DMS153 treated with DMSO at 0.1 percent for 48 hours (cell line): ENCODE measurements around the gene NSG2.

Experiments used
- DNase-seq: peaks from one replicate; lab custom pipeline; 2025; ENCODE audit not compliant: unreplicated experiment; lab: John Stamatoyannopoulos, UW

Gene NSG2

GRCh38 chr5:174045470-174046025, at the start of gene NSG2:
NSG2 (plus strand) TSS chr5:174045706; CDS start chr5:174046756, 1,050 bp downstream.
- peak; percentile 59 for DNase-seq

- DNase-seq = no peak
Measured at GRCh38 chr5:173997331-173997730, 48.2 kb upstream of the NSG2 start.

GRCh38 chr5:173998531-173998930, 47.0 kb upstream of the NSG2 start:
- DNase-seq = no peak

DNA sequence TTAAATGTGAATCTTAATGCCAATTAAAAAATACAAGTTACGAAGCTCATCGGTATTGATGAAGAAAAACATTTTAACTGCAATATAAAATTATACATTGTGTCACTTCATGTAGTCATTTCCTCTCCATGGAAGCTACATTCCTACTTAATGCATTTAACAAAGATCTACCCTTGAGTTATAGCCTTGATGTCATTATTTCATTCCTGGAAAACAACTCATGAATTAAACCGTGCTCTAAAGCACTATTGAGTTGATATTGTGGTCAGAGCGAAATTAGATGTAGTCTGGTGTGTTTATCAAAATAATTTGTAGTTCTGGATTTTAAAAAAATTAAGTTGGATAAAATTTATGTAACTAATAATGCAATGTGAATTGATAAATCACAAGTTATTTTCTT, 45.4 kb upstream of the NSG2 start:
- no peak for DNase-seq

- DNase-seq = no peak
Measured at GRCh38 chr5:174003795-174004194, 41.7 kb upstream of the NSG2 start.

DNA sequence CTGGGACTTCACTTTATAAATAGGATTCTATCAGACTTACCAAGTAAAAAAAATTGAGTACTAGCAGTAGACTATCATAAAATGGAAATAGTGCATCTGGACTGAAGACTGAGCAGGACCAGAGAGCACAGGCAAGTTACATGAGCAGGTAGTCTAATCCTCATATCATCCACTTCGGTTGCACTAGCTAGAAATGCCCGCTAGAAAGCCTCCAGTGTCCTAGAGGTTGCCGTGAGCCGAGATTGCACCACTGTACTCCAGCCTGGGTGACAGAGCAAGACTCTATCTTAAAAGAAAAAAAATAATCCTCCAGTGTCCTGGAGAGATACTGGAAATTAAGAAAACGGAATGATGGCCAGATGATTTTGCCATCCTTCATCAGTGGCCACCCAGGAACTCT, 36.6 kb upstream of the NSG2 start:
- DNase-seq = no peak

- no peak for DNase-seq
Measured at GRCh38 chr5:174010365-174010764, 35.1 kb upstream of the NSG2 start.

DNA sequence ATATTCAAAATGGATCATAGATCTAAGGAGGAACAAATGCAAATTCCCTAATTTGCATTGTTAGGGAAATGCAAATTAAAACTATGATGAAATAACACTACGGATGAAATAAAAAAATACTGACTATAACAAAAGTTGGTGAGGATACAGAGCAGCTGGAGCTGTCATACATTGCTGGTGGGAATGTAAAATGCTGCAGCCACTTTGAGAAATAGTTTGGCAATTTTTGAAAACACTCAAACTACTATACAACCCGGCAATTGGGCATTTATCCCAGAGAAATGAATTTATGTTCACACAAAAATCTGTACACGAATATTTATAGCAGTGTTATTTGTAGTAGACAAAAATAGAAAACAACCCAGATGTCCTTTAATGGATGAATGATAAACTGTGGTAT, 34.1 kb upstream of the NSG2 start:
- no peak for DNase-seq

- DNase-seq = peak; percentile 49
Measured at GRCh38 chr5:174020069-174020927, 25.2 kb upstream of the NSG2 start.

GRCh38 chr5:174020928-174021304, 24.6 kb upstream of the NSG2 start:
- DNase-seq = no peak

- DNase-seq = no peak
Measured at GRCh38 chr5:174022384-174023095, 23.0 kb upstream of the NSG2 start.

- DNase-seq = no peak
Measured at GRCh38 chr5:174030286-174030685, 15.2 kb upstream of the NSG2 start.

DNA sequence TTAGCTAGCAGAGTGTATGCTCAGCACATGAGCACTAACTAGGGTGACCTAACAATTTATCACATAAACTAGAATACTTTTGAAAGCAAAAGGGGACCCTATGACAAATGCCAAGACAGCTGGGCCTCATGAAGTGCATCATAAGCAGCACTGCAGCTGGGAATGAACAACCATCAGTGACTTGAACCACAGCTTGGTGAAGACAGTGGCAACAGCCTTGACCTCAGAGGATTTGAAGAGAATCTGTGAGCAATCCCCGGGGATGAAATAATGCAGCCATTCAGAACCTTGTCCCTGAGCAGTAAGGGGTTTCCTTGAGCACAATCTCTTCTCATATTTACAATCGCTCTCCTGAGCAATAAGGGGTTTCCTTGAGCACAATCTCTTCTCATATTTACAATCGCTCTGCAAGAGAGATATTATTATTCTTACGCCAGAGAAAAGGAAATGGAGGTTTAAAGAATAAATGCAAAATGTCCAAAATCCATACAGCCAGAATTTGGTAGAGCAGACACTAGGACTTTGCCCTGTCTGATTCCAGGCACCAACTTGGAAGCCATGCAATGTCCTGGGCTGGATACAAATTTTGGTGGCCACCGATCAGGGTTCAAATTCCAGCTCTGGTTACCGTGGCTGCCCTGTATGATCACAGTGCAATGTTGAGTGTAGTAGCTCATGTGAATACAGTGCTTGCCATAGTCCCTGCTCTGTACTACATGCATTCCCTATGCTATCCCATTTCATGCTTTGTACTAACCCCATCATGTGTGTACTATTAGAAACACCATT, 846 bp upstream of the NSG2 start:
- no peak for DNase-seq

DNA sequence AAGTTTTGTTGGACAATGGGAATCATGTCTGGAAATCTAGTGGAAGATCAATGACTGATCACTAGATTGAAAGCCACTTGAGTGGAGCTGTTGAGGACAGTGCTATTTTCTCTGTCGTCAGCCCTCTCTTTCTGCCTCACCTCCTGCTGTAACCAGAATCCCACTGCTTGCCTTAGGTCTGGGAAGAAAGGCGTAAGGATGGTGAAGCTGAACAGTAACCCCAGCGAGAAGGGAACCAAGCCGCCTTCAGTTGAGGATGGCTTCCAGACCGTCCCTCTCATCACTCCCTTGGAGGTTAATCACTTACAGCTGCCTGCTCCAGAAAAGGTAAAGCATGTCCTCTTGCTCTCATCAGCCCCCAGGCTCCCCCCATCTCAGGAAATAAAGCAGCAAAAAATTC, 1.1 kb downstream of the NSG2 start:
- DNase-seq = no peak

- DNase-seq = no peak
Measured at GRCh38 chr5:174047472-174048099, 2.1 kb downstream of the NSG2 start.

DNA sequence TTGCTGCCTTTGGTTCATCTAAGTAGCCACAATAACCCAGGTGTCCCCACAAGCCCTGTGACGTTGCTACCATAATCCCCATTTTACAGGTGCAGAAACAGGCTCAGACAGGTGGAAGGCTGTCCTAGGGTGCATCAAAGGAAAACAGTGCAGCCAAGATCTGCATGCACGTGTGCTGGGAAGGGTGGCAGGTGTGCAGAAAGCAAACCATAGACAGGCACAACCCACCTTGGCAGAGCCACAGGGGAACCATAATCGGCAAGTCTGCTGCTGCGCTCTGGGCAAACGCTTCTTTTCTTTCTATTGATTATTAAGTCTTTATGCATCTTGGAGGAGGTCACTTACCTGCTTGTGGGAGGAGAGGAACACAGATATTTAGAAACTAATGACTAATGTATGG, 7.1 kb downstream of the NSG2 start:
- DNase-seq = no peak

GRCh38 chr5:174053905-174054304, 8.4 kb downstream of the NSG2 start:
- DNase-seq = no peak

- DNase-seq = no peak
Measured at GRCh38 chr5:174056064-174056847, 10.8 kb downstream of the NSG2 start.

DNA sequence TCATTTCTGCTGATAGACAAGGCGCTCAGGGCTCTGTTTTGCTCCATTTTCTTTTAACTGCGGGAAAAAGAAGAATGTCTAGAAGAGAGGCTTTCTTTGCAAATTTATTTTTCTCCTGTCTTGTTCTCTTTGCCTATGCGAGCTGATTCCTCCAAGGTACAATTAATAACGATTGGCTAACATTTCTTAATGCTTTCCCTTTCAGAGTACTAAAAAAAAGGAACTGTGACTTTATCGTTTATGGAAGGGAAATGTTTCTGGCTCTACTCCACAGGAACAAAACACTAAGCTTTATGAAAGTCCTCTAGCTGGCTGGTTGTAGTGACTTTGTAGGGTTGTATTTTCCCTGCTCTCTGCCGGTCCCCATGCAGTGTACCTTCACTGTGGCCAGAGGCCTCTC, 11.7 kb downstream of the NSG2 start:
- no peak for DNase-seq
